ENCODE measurements around the gene SUPT4H1. TPM values are rescaled to one million over a fixed set of nuclear protein-coding genes. Genes with fewer than 3 reads are reported as not detected.

The SUPT4H1 gene
- total and polyA plus RNA-seq, 9 of the 15 experiments (the other 6 are each of a cell fraction or from before 2014, with no cell fraction given), result 62.1 to 320 (median 117) TPM

DNA sequence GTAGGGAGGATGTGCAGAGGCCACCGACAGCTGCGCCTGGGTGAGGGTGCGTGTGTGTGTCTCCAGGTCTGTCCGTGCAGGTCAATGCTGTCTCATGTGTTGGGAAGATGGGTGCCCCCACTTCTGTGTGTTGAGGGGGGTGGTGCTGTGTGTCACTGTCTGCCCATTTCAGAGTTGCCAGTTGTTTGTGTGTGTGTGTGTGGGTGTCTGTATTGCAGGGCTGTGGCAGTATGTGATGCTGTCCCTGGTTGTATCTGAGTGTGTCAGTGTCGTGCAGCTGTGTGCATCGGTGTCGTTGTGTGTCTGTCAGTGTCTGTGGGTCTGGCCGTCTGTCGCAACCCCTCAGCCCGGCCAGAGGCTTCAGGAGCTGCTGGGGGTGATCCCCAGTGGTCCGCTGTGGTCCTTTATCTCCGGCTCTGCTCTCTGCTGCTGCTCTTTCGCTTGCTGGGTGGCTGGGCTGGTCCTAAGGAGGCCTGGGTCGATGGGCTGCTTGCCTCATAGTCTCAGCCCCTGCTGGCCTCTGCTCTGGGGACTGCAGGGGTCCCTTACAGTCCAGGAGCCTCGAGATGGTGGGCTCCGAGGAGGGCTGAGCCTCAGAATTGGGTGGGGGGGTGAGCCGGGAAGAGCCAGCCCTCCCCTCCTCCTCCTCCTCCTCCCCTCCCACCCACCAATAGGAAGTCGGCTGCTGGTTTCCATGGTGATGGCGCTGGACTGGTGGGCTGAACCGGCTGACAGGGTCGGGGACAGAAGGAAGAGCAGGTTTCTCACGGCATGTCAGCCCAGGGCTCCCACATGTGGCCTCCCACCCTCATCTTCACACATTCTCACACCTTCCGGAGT is 23.6 kb downstream of the SUPT4H1 start, which contains the start of gene TSPOAP1 (continued):
- peak; percentile 84 for TF ChIP-seq ILF3 (IDR thresholded peaks at IDR 0.05; ENCODE audit: borderline replicate concordance)
- no peak for TF ChIP-seq ZNF79 (CRISPR knock-in tag; IDR thresholded peaks at IDR 0.05; ENCODE audit: low read depth)
- peak; percentile 63 for TF ChIP-seq GABPB1 (CRISPR knock-in tag; IDR thresholded peaks at IDR 0.05)
- peak; percentile 43; the same call in 1 of the 2 replicates for TF ChIP-seq RUNX1 (IDR thresholded peaks at IDR 0.05; ENCODE audit: low read depth)
- TF ChIP-seq HEY1 (CRISPR knock-in tag; IDR thresholded peaks at IDR 0.05; ENCODE audit: borderline replicate concordance), result peak; percentile 38; the same call in 1 of the 2 replicates
- TF ChIP-seq, protein P1, sequence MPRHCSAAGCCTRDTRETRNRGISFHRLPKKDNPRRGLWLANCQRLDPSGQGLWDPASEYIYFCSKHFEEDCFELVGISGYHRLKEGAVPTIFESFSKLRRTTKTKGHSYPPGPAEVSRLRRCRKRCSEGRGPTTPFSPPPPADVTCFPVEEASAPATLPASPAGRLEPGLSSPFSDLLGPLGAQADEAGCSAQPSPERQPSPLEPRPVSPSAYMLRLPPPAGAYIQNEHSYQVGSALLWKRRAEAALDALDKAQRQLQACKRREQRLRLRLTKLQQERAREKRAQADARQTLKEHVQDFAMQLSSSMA (CRISPR knock-in tag; IDR thresholded peaks at IDR 0.05), result peak; percentile 76; the same call in 1 of the 2 replicates
- TF ChIP-seq TCF7L2 (IDR thresholded peaks at IDR 0.05; ENCODE audit: low read depth, low read length), result no peak
- TF ChIP-seq PTTG1 (tag; IDR thresholded peaks at IDR 0.05; ENCODE audit: low read depth), result no peak
- TF ChIP-seq, protein P2, sequence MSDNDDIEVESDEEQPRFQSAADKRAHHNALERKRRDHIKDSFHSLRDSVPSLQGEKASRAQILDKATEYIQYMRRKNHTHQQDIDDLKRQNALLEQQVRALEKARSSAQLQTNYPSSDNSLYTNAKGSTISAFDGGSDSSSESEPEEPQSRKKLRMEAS (CRISPR knock-in tag; IDR thresholded peaks at IDR 0.05), result peak; percentile 85
- TF ChIP-seq, protein P3, sequence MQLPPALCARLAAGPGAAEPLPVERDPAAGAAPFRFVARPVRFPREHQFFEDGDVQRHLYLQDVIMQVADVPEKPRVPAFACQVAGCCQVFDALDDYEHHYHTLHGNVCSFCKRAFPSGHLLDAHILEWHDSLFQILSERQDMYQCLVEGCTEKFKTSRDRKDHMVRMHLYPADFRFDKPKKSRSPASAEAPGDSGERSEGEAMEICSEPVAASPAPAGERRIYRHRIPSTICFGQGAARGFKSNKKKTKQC (CRISPR knock-in tag; IDR thresholded peaks at IDR 0.05), result no peak
- TF ChIP-seq TAF15 (IDR thresholded peaks at IDR 0.05; ENCODE audit: low read depth, low read length), result peak; percentile 88
- no peak; the same call in 1 of the 2 replicates for TF ChIP-seq CBX5 (IDR thresholded peaks at IDR 0.05; ENCODE audit: borderline replicate concordance, low read depth)
- TF ChIP-seq, protein P4, sequence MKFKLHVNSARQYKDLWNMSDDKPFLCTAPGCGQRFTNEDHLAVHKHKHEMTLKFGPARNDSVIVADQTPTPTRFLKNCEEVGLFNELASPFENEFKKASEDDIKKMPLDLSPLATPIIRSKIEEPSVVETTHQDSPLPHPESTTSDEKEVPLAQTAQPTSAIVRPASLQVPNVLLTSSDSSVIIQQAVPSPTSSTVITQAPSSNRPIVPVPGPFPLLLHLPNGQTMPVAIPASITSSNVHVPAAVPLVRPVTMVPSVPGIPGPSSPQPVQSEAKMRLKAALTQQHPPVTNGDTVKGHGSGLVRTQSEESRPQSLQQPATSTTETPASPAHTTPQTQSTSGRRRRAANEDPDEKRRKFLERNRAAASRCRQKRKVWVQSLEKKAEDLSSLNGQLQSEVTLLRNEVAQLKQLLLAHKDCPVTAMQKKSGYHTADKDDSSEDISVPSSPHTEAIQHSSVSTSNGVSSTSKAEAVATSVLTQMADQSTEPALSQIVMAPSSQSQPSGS (CRISPR knock-in tag; IDR thresholded peaks at IDR 0.05), result no peak
- no peak for TF ChIP-seq FOS (IDR thresholded peaks at IDR 0.05; ENCODE audit: extremely low read depth, insufficient read length)
- no peak for TF ChIP-seq ZFP36 (IDR thresholded peaks at IDR 0.05; ENCODE audit: low read depth, low read length, partially characterized antibody)
- no peak for TF ChIP-seq ZNF780A (CRISPR knock-in tag; IDR thresholded peaks at IDR 0.05)
- TF ChIP-seq POLR2B (IDR thresholded peaks at IDR 0.05; ENCODE audit: low read depth, partially characterized antibody), result peak; percentile 100
- no peak for TF ChIP-seq TFAM (CRISPR knock-in tag; conservative IDR thresholded peaks at IDR 0.05)
- no peak for TF ChIP-seq L3MBTL2 (IDR thresholded peaks at IDR 0.05)
- TF ChIP-seq PML (IDR thresholded peaks at IDR 0.05; ENCODE audit: low read length), result peak; percentile 62; the same call in 1 of the 2 replicates
- TF ChIP-seq KLF16 (IDR thresholded peaks at IDR 0.05), result no peak; the same call in 1 of the 2 replicates
- TF ChIP-seq, protein P5, sequence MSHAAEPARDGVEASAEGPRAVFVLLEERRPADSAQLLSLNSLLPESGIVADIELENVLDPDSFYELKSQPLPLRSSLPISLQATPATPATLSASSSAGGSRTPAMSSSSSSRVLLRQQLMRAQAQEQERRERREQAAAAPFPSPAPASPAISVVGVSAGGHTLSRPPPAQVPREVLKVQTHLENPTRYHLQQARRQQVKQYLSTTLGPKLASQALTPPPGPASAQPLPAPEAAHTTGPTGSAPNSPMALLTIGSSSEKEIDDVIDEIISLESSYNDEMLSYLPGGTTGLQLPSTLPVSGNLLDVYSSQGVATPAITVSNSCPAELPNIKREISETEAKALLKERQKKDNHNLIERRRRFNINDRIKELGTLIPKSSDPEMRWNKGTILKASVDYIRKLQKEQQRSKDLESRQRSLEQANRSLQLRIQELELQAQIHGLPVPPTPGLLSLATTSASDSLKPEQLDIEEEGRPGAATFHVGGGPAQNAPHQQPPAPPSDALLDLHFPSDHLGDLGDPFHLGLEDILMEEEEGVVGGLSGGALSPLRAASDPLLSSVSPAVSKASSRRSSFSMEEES (CRISPR knock-in tag; IDR thresholded peaks at IDR 0.05), result 0 out of 2 replicates have a peak, but pooled peaks have one; percentile 5
- TF ChIP-seq SNIP1 (IDR thresholded peaks at IDR 0.05; ENCODE audit: low read depth), result no peak
- TF ChIP-seq TGIF2 (CRISPR knock-in tag; IDR thresholded peaks at IDR 0.05), result no peak
- TF ChIP-seq ARID1B (IDR thresholded peaks at IDR 0.05), result peak; percentile 51
